DOHH2 (cell line): ENCODE results near the gene ADAMTS2.

Experiments used
- H3F3A ChIP-seq: fragments of 200-600 bp; sonication (generic), shearing (Covaris generic); 2 replicates; pipeline ENCODE4 v1.6.0; 2016; ENCODE audit warnings: antibody characterized with exemption, mild to moderate bottlenecking; ENCODE audit not compliant: control insufficient read depth, insufficient read depth
- H3K27ac ChIP-seq: fragments of 200-600 bp; sonication (generic); 2 replicates; pipeline ENCODE4 v1.5.1; 2014; ENCODE audit warnings: low read depth, mild to moderate bottlenecking, low read length, moderate library complexity
- H3K27me3 ChIP-seq: fragments of 200-600 bp; sonication (generic); 2 replicates; pipeline ENCODE4 v1.6.1; 2014; ENCODE audit warnings: mild to moderate bottlenecking, low read length, mixed read lengths; ENCODE audit not compliant: control insufficient read depth
- H3K36me3 ChIP-seq: fragments of 200-600 bp; sonication (generic); 2 replicates; pipeline ENCODE4 v1.6.1; 2014; ENCODE audit warnings: mild to moderate bottlenecking, low read length, moderate library complexity, mixed read lengths; ENCODE audit not compliant: control insufficient read depth
- H3K4me1 ChIP-seq: fragments of 200-600 bp; sonication (generic); 2 replicates; pipeline ENCODE4 v1.6.1; 2014; ENCODE audit warnings: mild to moderate bottlenecking, low read length, mixed read lengths; ENCODE audit not compliant: control insufficient read depth
- H3K4me2 ChIP-seq: fragments of 200-600 bp; sonication (generic); 2 replicates; pipeline ENCODE4 v1.6.0; 2014; ENCODE audit warnings: mild to moderate bottlenecking, low read length, moderate library complexity
- H3K4me3 ChIP-seq: fragments of 200-600 bp; sonication (generic); 2 replicates; pipeline ENCODE4 v1.5.1; 2014; ENCODE audit warnings: mild to moderate bottlenecking, low read length, mixed read lengths
- H3K79me2 ChIP-seq: fragments of 200-600 bp; sonication (generic); 2 replicates; pipeline ENCODE4 v1.6.1; 2014; ENCODE audit warnings: mild to moderate bottlenecking, low read length, mixed read lengths; ENCODE audit not compliant: control insufficient read depth
- H3K9me2 ChIP-seq: fragments of 200-600 bp; sonication (generic); replicated peaks from 2 replicates; pipeline ENCODE4 v1.6.1; 2014; ENCODE audit warnings: mild to moderate bottlenecking, low read length, mixed read lengths; ENCODE audit not compliant: control insufficient read depth
- H3K9me3 ChIP-seq: fragments of 200-600 bp; sonication (generic); 2 replicates; pipeline ENCODE4 v1.6.1; 2014; ENCODE audit warnings: antibody characterized with exemption, low read length, mixed read lengths; ENCODE audit not compliant: control insufficient read depth, insufficient read depth
- H4K20me1 ChIP-seq: fragments of 200-600 bp; sonication (generic); 2 replicates; pipeline ENCODE4 v1.6.0; 2014; ENCODE audit warnings: low read depth, mild to moderate bottlenecking, antibody characterized with exemption, low read length, moderate library complexity; ENCODE audit not compliant: control insufficient read depth, insufficient read depth
- EZH2phosphoT487 ChIP-seq: fragments of 200-600 bp; sonication (generic); IDR thresholded peaks from 2 replicates; pipeline ENCODE4 v1.6.1; 2017; ENCODE audit warnings: borderline replicate concordance, mild to moderate bottlenecking, antibody characterized with exemption, low read length, moderate library complexity, mixed read lengths
- TF ChIP-seq, protein P1 (sequence below): fragments of 200-600 bp; sonication (generic); IDR thresholded peaks from one replicate; pipeline ENCODE4 v1.5.1; 2014; ENCODE audit warnings: antibody characterized with exemption, mild to moderate bottlenecking, low read depth, low read length; ENCODE audit not compliant: poor library complexity, severe bottlenecking

Gene ADAMTS2

DNA sequence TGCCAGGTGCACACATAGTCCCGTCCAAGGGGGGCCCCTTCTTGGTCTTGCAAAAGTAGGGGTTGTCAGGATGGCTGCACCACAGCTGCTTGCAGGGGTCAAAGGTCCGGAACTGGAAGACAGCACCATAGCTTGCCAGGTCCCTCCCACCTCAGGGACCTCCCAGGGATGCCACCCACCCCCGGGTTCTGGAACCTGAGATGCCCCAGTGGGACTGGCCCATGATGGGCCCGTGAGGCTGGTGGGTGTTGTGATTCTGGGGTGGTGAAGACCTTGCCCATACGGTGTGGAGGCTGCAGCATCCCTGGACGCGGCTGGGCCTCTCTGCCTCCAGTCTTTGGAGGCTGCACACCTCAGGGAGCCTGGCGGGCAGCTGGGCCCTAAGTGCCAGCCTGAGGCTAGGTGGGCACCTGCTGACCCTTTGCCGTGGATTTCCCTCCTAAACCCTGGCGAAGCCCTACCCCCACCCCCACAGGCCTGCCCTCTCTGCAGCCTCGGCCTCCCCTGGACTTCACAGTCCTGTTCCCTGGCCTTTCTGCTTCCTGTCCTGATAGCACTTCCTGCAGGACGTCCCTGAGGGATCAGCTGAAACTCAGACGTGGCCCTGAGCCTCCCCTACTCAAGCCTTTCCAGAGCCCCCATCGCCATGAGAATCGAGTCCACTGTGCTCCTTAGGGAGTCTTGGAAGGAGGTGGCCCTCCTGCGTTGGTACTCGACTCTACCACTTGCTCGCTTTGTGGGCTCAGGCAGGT lies 192.9 kb downstream of the ADAMTS2 start:
- H3K4me2 ChIP-seq = no peak overlapping the region
- H3K36me3 ChIP-seq = no peaks in the 10 kb centered on the region
- H3F3A ChIP-seq = no peaks in the 10 kb centered on the region
- TF ChIP-seq, protein P1, sequence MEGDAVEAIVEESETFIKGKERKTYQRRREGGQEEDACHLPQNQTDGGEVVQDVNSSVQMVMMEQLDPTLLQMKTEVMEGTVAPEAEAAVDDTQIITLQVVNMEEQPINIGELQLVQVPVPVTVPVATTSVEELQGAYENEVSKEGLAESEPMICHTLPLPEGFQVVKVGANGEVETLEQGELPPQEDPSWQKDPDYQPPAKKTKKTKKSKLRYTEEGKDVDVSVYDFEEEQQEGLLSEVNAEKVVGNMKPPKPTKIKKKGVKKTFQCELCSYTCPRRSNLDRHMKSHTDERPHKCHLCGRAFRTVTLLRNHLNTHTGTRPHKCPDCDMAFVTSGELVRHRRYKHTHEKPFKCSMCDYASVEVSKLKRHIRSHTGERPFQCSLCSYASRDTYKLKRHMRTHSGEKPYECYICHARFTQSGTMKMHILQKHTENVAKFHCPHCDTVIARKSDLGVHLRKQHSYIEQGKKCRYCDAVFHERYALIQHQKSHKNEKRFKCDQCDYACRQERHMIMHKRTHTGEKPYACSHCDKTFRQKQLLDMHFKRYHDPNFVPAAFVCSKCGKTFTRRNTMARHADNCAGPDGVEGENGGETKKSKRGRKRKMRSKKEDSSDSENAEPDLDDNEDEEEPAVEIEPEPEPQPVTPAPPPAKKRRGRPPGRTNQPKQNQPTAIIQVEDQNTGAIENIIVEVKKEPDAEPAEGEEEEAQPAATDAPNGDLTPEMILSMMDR = no peak
- no peak for TF ChIP-seq EZH2phosphoT487
- H3K27ac ChIP-seq = no peak overlapping the region
- no peaks in the 10 kb centered on the region for H3K79me2 ChIP-seq
- H3K9me3 ChIP-seq = no peaks in the 10 kb centered on the region
- H3K4me3 ChIP-seq = no peak overlapping the region
- no peaks in the 10 kb centered on the region for H3K9me2 ChIP-seq
- H4K20me1 ChIP-seq = no peaks in the 10 kb centered on the region
- H3K27me3 ChIP-seq = no peaks in the 10 kb centered on the region
- no peaks in the 10 kb centered on the region for H3K4me1 ChIP-seq

DNA sequence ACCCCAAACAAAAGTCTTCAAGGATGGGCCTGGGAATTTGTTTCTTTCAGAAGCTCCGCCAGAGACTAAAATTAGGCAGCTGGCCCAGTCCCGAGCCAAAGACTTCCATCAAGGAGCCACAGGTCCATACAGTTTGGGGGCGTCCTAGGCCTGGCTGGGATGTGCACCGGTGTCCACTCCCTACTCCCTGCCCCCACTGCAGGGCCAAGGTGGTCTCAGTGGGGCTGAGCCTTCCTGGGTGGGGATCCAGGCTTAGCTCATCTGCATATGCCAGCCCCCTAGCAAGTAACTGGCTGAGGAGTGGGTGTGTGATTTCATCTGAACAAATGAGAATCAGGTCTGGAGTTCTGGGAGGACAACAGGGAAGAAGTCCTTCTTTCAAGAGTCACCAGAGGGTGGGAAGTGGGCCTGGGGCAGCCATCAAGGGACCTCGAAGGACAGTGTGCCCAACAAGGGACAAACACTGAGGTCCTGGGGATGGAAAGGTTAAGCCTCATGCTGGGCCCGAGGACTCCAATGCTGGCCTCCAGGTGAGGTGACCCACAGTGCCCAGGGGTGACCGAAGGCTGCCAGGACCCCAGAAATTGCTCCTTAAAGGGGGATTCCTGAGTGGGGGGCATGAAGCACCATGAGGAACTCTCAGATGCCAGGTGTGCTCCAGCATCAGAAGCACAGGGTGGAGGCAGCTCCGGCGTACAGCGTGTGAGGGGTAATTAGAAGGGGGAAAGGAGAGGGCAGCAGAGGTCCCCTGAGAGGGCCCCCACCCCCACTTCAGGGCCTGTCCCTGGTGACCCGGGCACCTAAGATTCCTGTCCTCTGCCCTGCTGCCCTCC lies 193.8 kb downstream of the ADAMTS2 start:
- no peaks in the 10 kb centered on the region for H3K79me2 ChIP-seq
- no peak overlapping the region for H3K4me3 ChIP-seq
- H3K4me1 ChIP-seq = no peaks in the 10 kb centered on the region
- no peaks in the 10 kb centered on the region for H3K9me2 ChIP-seq
- H3K27me3 ChIP-seq = no peaks in the 10 kb centered on the region
- TF ChIP-seq, protein P1 = no peak
- no peak for TF ChIP-seq EZH2phosphoT487
- H3K4me2 ChIP-seq = no peak overlapping the region
- no peaks in the 10 kb centered on the region for H3F3A ChIP-seq
- no peaks in the 10 kb centered on the region for H4K20me1 ChIP-seq
- H3K36me3 ChIP-seq = no peaks in the 10 kb centered on the region
- H3K27ac ChIP-seq = no peak overlapping the region
- no peaks in the 10 kb centered on the region for H3K9me3 ChIP-seq

DNA sequence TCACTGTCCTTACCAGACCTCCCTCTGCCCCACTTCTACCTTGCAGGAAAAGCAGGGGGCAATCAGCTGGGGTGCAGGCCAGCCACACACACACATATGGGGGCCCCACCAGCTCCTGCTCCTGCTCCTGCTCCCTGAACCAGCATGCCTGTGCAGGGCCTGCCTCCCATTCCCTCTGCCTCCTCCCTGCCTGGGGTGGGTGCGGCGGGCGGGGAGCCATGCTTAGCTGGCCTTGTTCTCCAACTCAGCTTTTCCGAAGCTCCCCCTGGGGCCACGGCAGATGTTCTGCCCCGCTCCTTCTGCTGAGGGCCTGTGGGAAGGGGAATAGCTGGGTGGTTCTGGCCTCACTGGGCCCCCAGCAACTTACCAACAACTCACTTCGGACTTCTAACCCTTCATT lies 195.2 kb downstream of the ADAMTS2 start:
- Histone ChIP-seq H3K27ac (no peak overlapping the region), H4K20me1 (no peaks in the 10 kb centered on the region), H3K9me3 (no peaks in the 10 kb centered on the region), H3K27me3 (no peaks in the 10 kb centered on the region), H3K36me3 (no peaks in the 10 kb centered on the region), H3K4me1 (no peaks in the 10 kb centered on the region), H3K9me2 (no peaks in the 10 kb centered on the region), H3F3A (no peaks in the 10 kb centered on the region), H3K4me2 (no peak overlapping the region), H3K79me2 (no peaks in the 10 kb centered on the region), H3K4me3 (no peak overlapping the region)
- no peak for TF ChIP-seq EZH2phosphoT487
- TF ChIP-seq, protein P1 = no peak
